ENCODE results near the gene CADPS2.
"Not testable (repeated sequence)": the region's sequence is repeated elsewhere in the genome, so short reads cannot be mapped to it uniquely, and the experiment has no call there.

CADPS2 gene

GRCh38 chr7:122290476-122290875 lies 595.8 kb downstream of the CADPS2 start:
- no peak for DNase-seq (ENCODE audit: low read depth)

GRCh38 chr7:122289426-122289825 lies 596.8 kb downstream of the CADPS2 start:
- no peak for DNase-seq (ENCODE audit: low read depth)

- DNase-seq (ENCODE audit: low read depth): not testable (repeated sequence)
Observed at GRCh38 chr7:122284608-122285007, 601.7 kb downstream of the CADPS2 start.

- no peak for DNase-seq (ENCODE audit: low read depth)
Observed at GRCh38 chr7:122273117-122273516, 613.1 kb downstream of the CADPS2 start.

GRCh38 chr7:122269241-122269640 lies 617.0 kb downstream of the CADPS2 start:
- DNase-seq (ENCODE audit: low read depth): no peak
